NAMALWA (cell line): Measurements from ENCODE around the gene DAZ3.
"Not testable (repeated sequence)": the region's sequence is repeated elsewhere in the genome, so short reads cannot be mapped to it uniquely, and the experiment has no call there.

Experiments
- DNase-seq: peaks from one replicate; pipeline ENCODE4 v3.0.0-alpha.2; 2015; ENCODE audit warnings: low spot score

DAZ3 gene

GRCh38 chrY:24813293-24813692 is at the start of gene DAZ3:
DAZ3 (minus strand) TSS chrY:24813393; CDS start chrY:24813185, 208 bp downstream.
- not testable (repeated sequence) for DNase-seq

GRCh38 chrY:24833619-24834018 is 20.4 kb upstream of the DAZ3 start, which contains the start of gene DAZ4:
DAZ4 (plus strand) TSS chrY:24833919; CDS start chrY:24834127, 208 bp downstream.
- DNase-seq: not testable (repeated sequence)

DNA sequence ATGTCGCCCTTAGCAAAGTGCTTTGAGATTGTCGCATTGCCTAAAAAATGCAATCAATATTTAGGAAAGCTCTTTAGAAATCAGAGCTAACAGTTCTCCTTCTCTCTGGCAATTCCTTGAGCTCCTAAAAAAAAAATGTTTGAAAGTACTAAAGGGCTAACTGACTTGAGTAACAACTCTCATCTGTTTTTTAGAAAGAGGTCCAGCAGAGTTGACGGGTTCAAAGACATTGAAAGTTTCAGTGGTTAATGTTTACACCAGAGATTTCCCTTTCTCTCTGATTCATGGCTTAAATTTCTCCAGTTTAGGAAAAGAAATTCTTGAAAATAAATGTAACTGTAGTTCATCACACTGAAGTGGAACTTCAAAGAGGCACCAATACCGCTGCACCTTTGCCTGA is 11.9 kb upstream of the DAZ3 start:
- DNase-seq: not testable (repeated sequence)

- DNase-seq: not testable (repeated sequence)
Measured at GRCh38 chrY:24824184-24824879, 11.1 kb upstream of the DAZ3 start.

DNA sequence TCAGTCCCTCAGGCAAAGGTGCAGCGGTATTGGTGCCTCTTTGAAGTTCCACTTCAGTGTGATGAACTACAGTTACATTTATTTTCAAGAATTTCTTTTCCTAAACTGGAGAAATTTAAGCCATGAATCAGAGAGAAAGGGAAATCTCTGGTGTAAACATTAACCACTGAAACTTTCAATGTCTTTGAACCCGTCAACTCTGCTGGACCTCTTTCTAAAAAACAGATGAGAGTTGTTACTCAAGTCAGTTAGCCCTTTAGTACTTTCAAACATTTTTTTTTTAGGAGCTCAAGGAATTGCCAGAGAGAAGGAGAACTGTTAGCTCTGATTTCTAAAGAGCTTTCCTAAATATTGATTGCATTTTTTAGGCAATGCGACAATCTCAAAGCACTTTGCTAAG is 8.6 kb upstream of the DAZ3 start:
- not testable (repeated sequence) for DNase-seq
